ENCODE results near the gene CUL7. TPM values are rescaled to one million over a fixed set of nuclear protein-coding genes. Genes with fewer than 3 reads are reported as not detected.

Gene CUL7
- polyA plus RNA-seq, 1 donor (not counting 4 experiments of a cell fraction or from before 2014, with no cell fraction given): 8.1 TPM

DNA sequence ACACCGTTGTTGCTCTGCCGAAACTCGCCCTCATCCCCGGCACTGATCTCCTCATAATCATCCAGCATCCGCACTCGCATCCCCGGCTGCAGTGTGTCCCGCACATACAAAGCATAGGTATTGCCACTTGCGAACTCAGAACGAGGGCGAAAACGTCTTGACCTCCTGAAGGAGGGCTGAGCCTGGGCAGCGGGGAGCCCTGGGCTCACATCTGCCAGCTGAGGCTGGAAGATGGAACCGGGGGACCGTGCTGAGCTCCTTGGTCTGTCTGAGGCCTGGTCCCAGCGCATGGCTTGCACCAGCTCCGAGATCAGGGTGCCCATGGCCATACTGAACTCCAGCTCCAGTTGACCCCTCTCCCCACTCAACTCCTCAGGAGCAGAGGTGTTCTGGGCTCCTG lies 2.7 kb downstream of the CUL7 start:
- peaks cover 23 to 35% of the 10 kb centered on the region in 2 experiments for H3K36me3 ChIP-seq (ENCODE audit: control insufficient read depth in 2 of 2, extremely low read depth in 1 of 2, insufficient read depth in 2 of 2, low read length in 2 of 2)
- no peak overlapping the region for H3K4me2 ChIP-seq (ENCODE audit: control insufficient read depth, extremely low read depth, insufficient read depth, low read depth, low read length)
- no peaks in the 10 kb centered on the region for H4K20me1 ChIP-seq (ENCODE audit: control insufficient read depth, extremely low read depth, insufficient read depth, low read length)

DNA sequence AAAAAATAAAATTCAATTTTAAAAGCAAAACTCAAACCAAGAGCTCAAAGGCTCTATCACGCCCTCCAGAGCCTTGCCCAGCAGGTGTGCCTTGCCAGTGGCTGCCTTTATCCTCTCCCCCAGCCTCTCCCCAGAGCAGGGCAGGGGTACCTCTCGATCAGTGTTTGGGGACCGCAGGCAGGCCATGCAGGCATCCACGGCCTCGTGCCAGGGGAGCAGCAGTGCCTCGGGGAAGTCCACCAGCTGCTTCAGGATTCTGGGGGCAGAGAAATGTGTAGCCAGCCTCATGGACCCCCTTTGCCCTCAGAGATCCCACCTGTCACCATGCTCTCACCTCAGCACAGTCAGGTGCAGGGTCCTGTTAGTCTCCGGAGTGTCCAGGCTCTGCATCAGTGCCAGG lies 5.7 kb downstream of the CUL7 start:
- Histone ChIP-seq H3K27ac (ENCODE audit: control insufficient read depth, insufficient read depth, low read length) (no peak overlapping the region), H3K9ac (ENCODE audit: control insufficient read depth, extremely low read depth, insufficient read depth, low read length) (no peak overlapping the region), H3K79me2 (ENCODE audit: control insufficient read depth, insufficient read depth, low read length) (peaks cover 7% of the 10 kb centered on the region), H3K9me1 (ENCODE audit: control insufficient read depth, extremely low read depth, insufficient read depth, low read length) (no peaks in the 10 kb centered on the region), H3K4me1 (ENCODE audit: control insufficient read depth, extremely low read depth, insufficient read depth, low read length) (peaks cover 10% of the 10 kb centered on the region), H2AFZ (ENCODE audit: control insufficient read depth, low read length) (no peak overlapping the region), H3K4me3 (ENCODE audit: control insufficient read depth in 2 of 3, extremely low read depth in 1 of 3, insufficient read depth in 2 of 3, low read depth in 1 of 3, low read length in 3 of 3) (no peak overlapping the region), H3K27me3 (ENCODE audit: control insufficient read depth, extremely low read depth, insufficient read depth, low read length) (no peaks in the 10 kb centered on the region), H3K4me2 (ENCODE audit: control insufficient read depth, extremely low read depth, insufficient read depth, low read depth, low read length) (no peak overlapping the region), H4K20me1 (ENCODE audit: control insufficient read depth, extremely low read depth, insufficient read depth, low read length) (no peaks in the 10 kb centered on the region), H3K9me3 (ENCODE audit: control insufficient read depth, low read depth, low read length) (no peaks in the 10 kb centered on the region), H3K36me3 (ENCODE audit: control insufficient read depth in 2 of 2, extremely low read depth in 1 of 2, insufficient read depth in 2 of 2, low read length in 2 of 2) (peaks cover 31 to 37% of the 10 kb centered on the region in 2 experiments)
- dilution Hi-C loops (cut with MboI; ENCODE audit: extremely low pct_ligation_motif_present, low sequenced_read_pairs): no loop called here
- TF ChIP-seq, protein P1, sequence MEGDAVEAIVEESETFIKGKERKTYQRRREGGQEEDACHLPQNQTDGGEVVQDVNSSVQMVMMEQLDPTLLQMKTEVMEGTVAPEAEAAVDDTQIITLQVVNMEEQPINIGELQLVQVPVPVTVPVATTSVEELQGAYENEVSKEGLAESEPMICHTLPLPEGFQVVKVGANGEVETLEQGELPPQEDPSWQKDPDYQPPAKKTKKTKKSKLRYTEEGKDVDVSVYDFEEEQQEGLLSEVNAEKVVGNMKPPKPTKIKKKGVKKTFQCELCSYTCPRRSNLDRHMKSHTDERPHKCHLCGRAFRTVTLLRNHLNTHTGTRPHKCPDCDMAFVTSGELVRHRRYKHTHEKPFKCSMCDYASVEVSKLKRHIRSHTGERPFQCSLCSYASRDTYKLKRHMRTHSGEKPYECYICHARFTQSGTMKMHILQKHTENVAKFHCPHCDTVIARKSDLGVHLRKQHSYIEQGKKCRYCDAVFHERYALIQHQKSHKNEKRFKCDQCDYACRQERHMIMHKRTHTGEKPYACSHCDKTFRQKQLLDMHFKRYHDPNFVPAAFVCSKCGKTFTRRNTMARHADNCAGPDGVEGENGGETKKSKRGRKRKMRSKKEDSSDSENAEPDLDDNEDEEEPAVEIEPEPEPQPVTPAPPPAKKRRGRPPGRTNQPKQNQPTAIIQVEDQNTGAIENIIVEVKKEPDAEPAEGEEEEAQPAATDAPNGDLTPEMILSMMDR (optimal IDR thresholded peaks at IDR 0.05 in 1 of 3, IDR thresholded peaks at IDR 0.05 in 1 of 3, conservative IDR thresholded peaks at IDR 0.05 in 1 of 3; ENCODE audit: extremely low read depth in 1 of 3, insufficient read depth in 2 of 3, low read length in 3 of 3): no peak
- no peak for TF ChIP-seq EZH2 (IDR thresholded peaks at IDR 0.05; ENCODE audit: low read length)
- FAIRE-seq (no peak), DNase-seq (ENCODE audit: low read depth, low spot score) (no peak)

More for the DNA sequence above, 2.7 kb downstream of the CUL7 start:
- TF ChIP-seq, protein P1 (optimal IDR thresholded peaks at IDR 0.05 in 1 of 3, IDR thresholded peaks at IDR 0.05 in 1 of 3, conservative IDR thresholded peaks at IDR 0.05 in 1 of 3; ENCODE audit: extremely low read depth in 1 of 3, insufficient read depth in 2 of 3, low read length in 3 of 3): no peak
- TF ChIP-seq EZH2 (IDR thresholded peaks at IDR 0.05; ENCODE audit: low read length): no peak
- peaks cover 15% of the 10 kb centered on the region for H3K4me1 ChIP-seq (ENCODE audit: control insufficient read depth, extremely low read depth, insufficient read depth, low read length)
- H3K27ac ChIP-seq (ENCODE audit: control insufficient read depth, insufficient read depth, low read length): no peak overlapping the region
- no peaks in the 10 kb centered on the region for H3K9me1 ChIP-seq (ENCODE audit: control insufficient read depth, extremely low read depth, insufficient read depth, low read length)
- H3K9ac ChIP-seq (ENCODE audit: control insufficient read depth, extremely low read depth, insufficient read depth, low read length): no peak overlapping the region
- H3K4me3 ChIP-seq (ENCODE audit: control insufficient read depth in 2 of 3, extremely low read depth in 1 of 3, insufficient read depth in 2 of 3, low read depth in 1 of 3, low read length in 3 of 3): no peak overlapping the region
- H3K9me3 ChIP-seq (ENCODE audit: control insufficient read depth, low read depth, low read length): no peaks in the 10 kb centered on the region
- dilution Hi-C loops (cut with MboI; ENCODE audit: extremely low pct_ligation_motif_present, low sequenced_read_pairs): no loop called here
- FAIRE-seq (no peak), DNase-seq (ENCODE audit: low read depth, low spot score) (no peak)
- H2AFZ ChIP-seq (ENCODE audit: control insufficient read depth, low read length): no peak overlapping the region
- no peaks in the 10 kb centered on the region for H3K27me3 ChIP-seq (ENCODE audit: control insufficient read depth, extremely low read depth, insufficient read depth, low read length)
- peaks cover 10% of the 10 kb centered on the region for H3K79me2 ChIP-seq (ENCODE audit: control insufficient read depth, insufficient read depth, low read length)

Data from keratinocyte (primary cell).